Ectodermal cell (in vitro differentiated cells): ENCODE data around the gene TBC1D22B.
"Not testable (repeated sequence)": the region's sequence is repeated elsewhere in the genome, so short reads cannot be mapped to it uniquely, and the experiment has no call there.

Experiments used
- H3K27ac ChIP-seq: 2 replicates; pipeline ENCODE4 v1.7.0; 2013; ENCODE audit warnings: mild to moderate bottlenecking, low read depth, low read length; ENCODE audit not compliant: insufficient read depth, poor library complexity, severe bottlenecking
- H3K27me3 ChIP-seq: 2 replicates; pipeline ENCODE4 v1.7.0; 2013; ENCODE audit warnings: mild to moderate bottlenecking, low read length; ENCODE audit not compliant: insufficient read depth, control insufficient read depth, poor library complexity, severe bottlenecking
- H3K36me3 ChIP-seq: one replicate; pipeline ENCODE4 v1.7.0; 2013; ENCODE audit warnings: low read length; ENCODE audit not compliant: control insufficient read depth, insufficient read depth
- H3K4me1 ChIP-seq: one replicate; pipeline ENCODE4 v1.7.0; 2013; ENCODE audit warnings: low read length; ENCODE audit not compliant: control insufficient read depth, insufficient read depth
- H3K4me3 ChIP-seq: 2 replicates; pipeline ENCODE4 v1.7.0; 2013; ENCODE audit warnings: low read depth, low read length, control low read depth; ENCODE audit not compliant: insufficient read depth
- H3K9me3 ChIP-seq: 2 replicates; pipeline ENCODE4 v1.7.0; 2013; ENCODE audit warnings: mild to moderate bottlenecking, low read length, moderate library complexity; ENCODE audit not compliant: control insufficient read depth
- WGBS, 2 experiments: methylation state at CpG; one replicate each; pipeline ENCODE4 v1.1.7; 2013; ENCODE audit warnings: missing lambda C conversion rate in 2 of 2; 5-methylcytosine and 5-hydroxymethylcytosine counted together

Gene TBC1D22B

GRCh38 chr6:37320646-37321045, 63.1 kb downstream of the TBC1D22B start:
- H3K27ac ChIP-seq, result no peak overlapping the region
- H3K9me3 ChIP-seq, result no peaks in the 10 kb centered on the region
- WGBS, 2 experiments, result 80 to 82% methylated on average over 8 of the region's 8 CpGs
- no peaks in the 10 kb centered on the region for H3K27me3 ChIP-seq
- H3K4me1 ChIP-seq, result no peaks in the 10 kb centered on the region
- peaks cover 14% of the 10 kb centered on the region for H3K36me3 ChIP-seq
- H3K4me3 ChIP-seq, result no peak overlapping the region

- H3K4me1 ChIP-seq, result no peaks in the 10 kb centered on the region
- H3K9me3 ChIP-seq, result no peaks in the 10 kb centered on the region
- H3K4me3 ChIP-seq, result no peak overlapping the region
- peaks cover 14% of the 10 kb centered on the region for H3K36me3 ChIP-seq
- H3K27me3 ChIP-seq, result no peaks in the 10 kb centered on the region
- no peak overlapping the region for H3K27ac ChIP-seq
Observed at GRCh38 chr6:37321101-37321500, 63.5 kb downstream of the TBC1D22B start.

GRCh38 chr6:37321516-37322415, 64.2 kb downstream of the TBC1D22B start:
- H3K4me1 ChIP-seq, result no peaks in the 10 kb centered on the region
- peaks cover 8% of the 10 kb centered on the region for H3K36me3 ChIP-seq
- WGBS, 2 experiments, result 92 to 94% methylated on average over 6 to 8 of the region's 8 CpGs
- no peaks in the 10 kb centered on the region for H3K9me3 ChIP-seq
- H3K4me3 ChIP-seq, result no peak overlapping the region
- no peak overlapping the region for H3K27ac ChIP-seq
- no peaks in the 10 kb centered on the region for H3K27me3 ChIP-seq

GRCh38 chr6:37323580-37323979, 66.0 kb downstream of the TBC1D22B start:
- H3K36me3 ChIP-seq, result no peaks in the 10 kb centered on the region
- H3K27ac ChIP-seq, result no peak overlapping the region
- no peaks in the 10 kb centered on the region for H3K4me1 ChIP-seq
- no peaks in the 10 kb centered on the region for H3K27me3 ChIP-seq
- 62 to 66% methylated on average over 3 of the region's 3 CpGs for WGBS, 2 experiments
- H3K4me3 ChIP-seq, result no peak overlapping the region
- H3K9me3 ChIP-seq, result no peaks in the 10 kb centered on the region

- Histone ChIP-seq H3K27ac (no peak overlapping the region), H3K9me3 (no peaks in the 10 kb centered on the region), H3K27me3 (no peaks in the 10 kb centered on the region), H3K4me3 (no peak overlapping the region), H3K4me1 (no peaks in the 10 kb centered on the region), H3K36me3 (no peaks in the 10 kb centered on the region)
- 70 to 72% methylated on average over 4 of the region's 4 CpGs for WGBS, 2 experiments
Observed at GRCh38 chr6:37324131-37325033, 66.8 kb downstream of the TBC1D22B start.

GRCh38 chr6:37330345-37330744, 72.8 kb downstream of the TBC1D22B start:
- H3K4me1 ChIP-seq, H3K27me3 ChIP-seq, H3K4me3 ChIP-seq, H3K36me3 ChIP-seq, H3K9me3 ChIP-seq, H3K27ac ChIP-seq: not testable (repeated sequence)
- WGBS, 2 experiments, result 91 to 93% methylated on average over 9 of the region's 10 CpGs

DNA sequence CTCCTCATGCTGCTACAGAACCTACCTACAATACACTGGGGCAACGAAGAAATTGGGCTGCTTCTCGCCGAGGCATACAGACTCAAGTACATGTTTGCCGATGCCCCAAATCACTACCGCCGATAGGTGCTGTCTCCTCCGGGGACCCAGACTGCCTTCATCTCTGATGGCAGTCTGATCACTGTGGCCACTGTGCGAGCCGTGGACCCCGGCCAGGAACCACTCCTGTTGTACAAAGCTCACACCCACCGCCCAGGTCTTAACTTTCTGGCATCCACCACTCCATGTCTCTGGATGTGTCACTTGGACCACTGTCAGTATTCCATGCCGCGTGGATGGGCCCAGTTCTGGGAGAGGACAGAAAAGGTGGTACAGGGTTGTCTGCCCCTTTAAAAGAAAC, 73.5 kb downstream of the TBC1D22B start:
- H3K4me3 ChIP-seq, result no peak overlapping the region
- H3K9me3 ChIP-seq, result no peaks in the 10 kb centered on the region
- H3K4me1 ChIP-seq, result no peaks in the 10 kb centered on the region
- 92 to 98% methylated on average over 13 of the region's 13 CpGs for WGBS, 2 experiments
- peaks cover 5% of the 10 kb centered on the region for H3K36me3 ChIP-seq
- no peaks in the 10 kb centered on the region for H3K27me3 ChIP-seq
- H3K27ac ChIP-seq, result no peak overlapping the region

- Histone ChIP-seq H3K36me3 (peaks cover 5% of the 10 kb centered on the region), H3K9me3 (no peaks in the 10 kb centered on the region), H3K4me3 (no peak overlapping the region), H3K27ac (no peak overlapping the region), H3K27me3 (no peaks in the 10 kb centered on the region), H3K4me1 (no peaks in the 10 kb centered on the region)
- 78% methylated on average over 1 of the region's 1 CpG; no CpG with 5 or more reads in 1 of the 2 experiments for WGBS, 2 experiments
Observed at GRCh38 chr6:37332894-37333293, 75.3 kb downstream of the TBC1D22B start.

DNA sequence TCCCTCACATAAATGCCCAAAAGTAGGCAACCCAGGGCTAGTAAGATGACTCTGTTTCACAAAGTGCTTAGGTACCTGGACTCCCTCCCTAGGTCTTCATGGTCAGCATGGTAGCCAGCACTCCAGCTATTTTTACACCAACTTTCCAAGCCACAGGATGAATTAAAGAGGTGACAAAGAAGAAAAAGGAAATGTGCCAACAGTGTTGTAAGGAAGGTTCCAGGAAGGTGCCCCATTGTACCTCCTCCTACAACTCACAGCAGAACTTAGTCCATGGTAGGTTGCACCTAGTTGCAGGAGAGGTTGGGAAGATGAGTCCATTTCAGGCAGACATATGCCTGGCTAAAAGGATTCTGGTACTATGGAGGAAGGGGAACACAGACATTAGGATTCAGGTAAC, 76.5 kb downstream of the TBC1D22B start:
- Histone ChIP-seq H3K27ac (no peak overlapping the region), H3K36me3 (peaks cover 5% of the 10 kb centered on the region)

DNA sequence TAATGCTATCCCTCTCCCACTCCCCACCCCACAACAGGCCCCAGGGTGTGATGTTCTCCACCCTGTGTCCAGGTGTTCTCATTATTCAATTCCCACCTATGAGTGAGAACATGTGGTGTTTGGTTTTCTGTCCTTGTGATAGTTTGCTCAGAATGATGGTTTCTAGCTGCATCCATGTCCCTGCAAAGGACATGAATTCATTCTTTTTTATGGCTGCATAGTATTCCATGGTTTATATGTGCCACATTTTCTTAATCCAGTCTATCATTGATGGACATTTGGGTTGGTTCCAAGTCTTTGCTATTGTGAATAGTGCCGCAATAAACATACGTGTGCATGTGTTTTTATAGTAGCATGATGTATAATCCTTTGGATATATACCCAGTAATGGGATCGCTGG, 80.7 kb downstream of the TBC1D22B start:
- 91 to 95% methylated on average over 3 of the region's 3 CpGs for WGBS, 2 experiments
- not testable (repeated sequence) for H3K27ac ChIP-seq, H3K4me1 ChIP-seq, H3K27me3 ChIP-seq, H3K36me3 ChIP-seq, H3K9me3 ChIP-seq, H3K4me3 ChIP-seq

More for the DNA sequence above, 76.5 kb downstream of the TBC1D22B start:
- no peaks in the 10 kb centered on the region for H3K27me3 ChIP-seq
- no peak overlapping the region for H3K4me3 ChIP-seq
- H3K4me1 ChIP-seq, result no peaks in the 10 kb centered on the region
- no peaks in the 10 kb centered on the region for H3K9me3 ChIP-seq
